ENCODE data around the gene CCDC61.
A peak's percentile ranks its signal among the peaks of the same experiment; 100 is the strongest.

The CCDC61 gene

DNA sequence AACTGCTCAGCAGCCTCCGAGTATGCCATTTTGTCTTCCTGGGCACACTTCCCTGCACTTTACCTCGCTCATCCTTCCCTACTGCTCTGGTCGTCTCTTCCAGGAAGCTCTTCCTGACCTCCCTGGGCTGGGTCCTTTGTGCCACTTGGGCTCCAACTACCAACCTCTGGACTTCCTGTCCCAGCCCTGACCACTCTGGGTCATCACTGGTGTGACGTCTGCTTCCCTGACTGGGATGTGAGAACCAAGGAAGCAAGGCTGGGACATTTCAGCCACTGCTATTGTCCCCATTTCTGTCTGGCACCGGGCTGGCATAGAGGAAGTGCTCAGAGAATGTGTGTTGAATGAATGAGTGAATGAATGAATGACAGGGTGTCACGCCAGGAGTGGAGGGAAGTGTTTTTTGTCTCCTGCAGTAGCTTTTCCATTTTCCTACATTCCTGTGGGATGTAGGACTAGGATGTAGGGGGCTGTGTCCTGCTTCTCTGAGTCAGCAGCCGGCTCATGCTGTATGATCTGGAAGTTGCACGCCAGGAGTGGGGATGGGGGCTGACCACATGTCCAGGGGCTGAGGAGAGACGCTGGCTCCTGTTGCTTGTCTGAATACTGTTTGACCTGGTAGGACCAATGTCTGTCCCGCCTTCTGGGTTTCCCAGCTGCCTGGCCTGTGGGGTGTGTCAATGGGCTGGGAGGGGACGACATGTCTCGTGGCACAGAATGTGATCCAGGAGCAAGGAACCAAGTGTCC, 36.3 kb upstream of the CCDC61 start:
- Histone ChIP-seq H3K4me1 (peaks cover 96% of the 10 kb centered on the region), H3K9ac (no peak overlapping the region), H3K4me3 (no peak overlapping the region), H4K20me1 (no peaks in the 10 kb centered on the region), H3K9me3 (peaks cover 8% of the 10 kb centered on the region; the same call in 1 of the 2 replicates), H3K36me3 (peaks cover 10% of the 10 kb centered on the region; the same call in 1 of the 2 replicates), H3K4me2 (peak overlapping the region; percentile 22), H3K27me3 (no peaks in the 10 kb centered on the region), H3K27ac (no peak overlapping the region; the same call in 1 of the 2 replicates)
- TF ChIP-seq Cebpa-rat (IDR thresholded peaks at IDR 0.05): no peak

- no peak overlapping the region for H3K9ac ChIP-seq
- H3K27me3 ChIP-seq: no peaks in the 10 kb centered on the region
- no peaks in the 10 kb centered on the region for H4K20me1 ChIP-seq
- H3K4me2 ChIP-seq: peak overlapping the region; percentile 68
- no peak overlapping the region for H3K4me3 ChIP-seq
- H3K4me1 ChIP-seq: peaks cover 96% of the 10 kb centered on the region
- no peak for TF ChIP-seq Cebpa-rat (IDR thresholded peaks at IDR 0.05)
- peaks cover 8% of the 10 kb centered on the region; the same call in 1 of the 2 replicates for H3K9me3 ChIP-seq
- H3K36me3 ChIP-seq: peaks cover 8% of the 10 kb centered on the region; the same call in 1 of the 2 replicates
- H3K27ac ChIP-seq: no peak overlapping the region
Observed at GRCh38 chr19:45959517-45960025, 35.7 kb upstream of the CCDC61 start.

DNA sequence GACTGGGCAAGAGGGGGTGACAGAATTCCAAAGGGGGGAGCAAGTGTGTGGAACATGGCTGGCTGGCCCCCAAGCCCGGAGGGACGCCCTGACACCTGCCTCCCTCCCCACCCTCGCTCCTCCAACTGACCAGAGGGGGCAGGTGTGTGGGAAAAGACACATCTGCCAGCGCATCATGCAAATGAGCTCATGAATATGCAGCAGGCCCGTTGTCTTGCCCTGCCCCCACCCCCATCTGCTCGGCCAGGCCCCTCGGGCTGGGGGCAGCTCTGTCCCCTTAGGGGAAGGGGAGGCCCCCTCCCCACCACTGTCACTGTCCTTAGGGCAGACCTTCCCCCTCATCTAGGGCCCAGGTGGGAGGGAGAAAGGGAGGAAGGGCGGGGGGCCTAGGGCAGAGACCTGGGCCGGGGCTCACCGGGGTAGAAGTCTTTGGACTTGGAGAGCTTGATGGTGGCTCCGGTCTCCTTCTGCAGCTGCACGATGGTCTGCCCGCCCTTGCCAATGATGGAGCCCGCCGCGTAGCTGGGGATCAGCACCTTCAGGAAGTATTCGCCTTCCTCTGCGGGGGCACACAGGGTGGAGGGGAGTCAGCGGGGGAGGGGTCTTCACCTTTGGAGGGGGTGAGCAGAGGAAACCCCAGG, 34.6 kb upstream of the CCDC61 start:
- no peak overlapping the region for H3K27ac ChIP-seq
- TF ChIP-seq Cebpa-rat (IDR thresholded peaks at IDR 0.05): no peak
- H3K27me3 ChIP-seq: no peaks in the 10 kb centered on the region
- H3K4me3 ChIP-seq: no peak overlapping the region
- peaks cover 8% of the 10 kb centered on the region; the same call in 1 of the 2 replicates for H3K9me3 ChIP-seq
- peaks cover 8% of the 10 kb centered on the region; the same call in 1 of the 2 replicates for H3K36me3 ChIP-seq
- peaks cover 90% of the 10 kb centered on the region for H3K4me1 ChIP-seq
- no peak overlapping the region for H3K9ac ChIP-seq
- peak overlapping the region; percentile 68 for H3K4me2 ChIP-seq
- H4K20me1 ChIP-seq: no peaks in the 10 kb centered on the region

DNA sequence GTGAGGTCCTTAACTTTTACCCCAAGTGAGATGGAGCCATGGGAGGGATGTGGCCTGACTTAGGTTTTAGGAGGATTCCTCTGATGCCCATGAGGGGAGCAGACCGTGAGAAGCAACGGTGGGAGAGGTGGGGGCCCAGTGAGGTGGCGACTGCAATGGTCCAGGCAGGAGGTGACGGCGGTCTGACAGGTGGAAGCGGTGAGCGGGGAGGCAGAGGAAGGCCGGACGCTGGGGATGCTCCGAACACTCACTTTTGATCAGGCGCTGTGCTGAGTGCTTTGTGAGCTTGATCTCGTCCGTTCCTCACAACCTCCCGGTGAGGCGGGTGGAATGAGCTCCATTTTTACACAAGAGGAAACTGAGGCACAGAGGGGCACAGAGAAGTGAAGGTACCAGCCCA, 33.2 kb upstream of the CCDC61 start:
- Histone ChIP-seq H3K36me3 (peaks cover 8% of the 10 kb centered on the region; the same call in 1 of the 2 replicates), H3K4me2 (peak overlapping the region; percentile 62), H3K9ac (no peak overlapping the region), H4K20me1 (no peaks in the 10 kb centered on the region), H3K4me1 (peaks cover 78% of the 10 kb centered on the region), H3K27me3 (no peaks in the 10 kb centered on the region), H3K27ac (no peak overlapping the region), H3K4me3 (no peak overlapping the region), H3K9me3 (peaks cover 8% of the 10 kb centered on the region; the same call in 1 of the 2 replicates)
- TF ChIP-seq Cebpa-rat (IDR thresholded peaks at IDR 0.05): no peak

DNA sequence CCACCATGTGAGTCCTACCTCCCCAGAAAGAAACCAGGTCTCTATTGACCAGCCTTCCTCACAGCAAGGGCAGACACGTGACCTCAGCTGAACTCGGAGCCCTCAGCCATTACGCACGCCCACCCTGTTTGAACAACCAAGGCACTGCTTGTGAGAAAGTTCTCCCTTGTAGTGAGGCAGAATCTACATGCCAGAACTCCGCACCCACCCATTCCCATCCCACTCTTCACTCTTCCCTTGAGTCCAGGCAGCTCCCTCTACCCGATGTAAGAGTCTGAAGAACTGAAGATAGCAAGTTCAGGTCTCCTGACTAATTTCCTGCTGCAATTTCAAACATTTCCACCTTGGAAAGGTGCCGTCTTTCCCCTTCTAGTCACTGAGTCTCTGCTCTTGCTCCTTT, 28.0 kb upstream of the CCDC61 start:
- no peaks in the 10 kb centered on the region for H4K20me1 ChIP-seq
- H3K4me2 ChIP-seq: no peak overlapping the region
- peaks cover 8% of the 10 kb centered on the region; the same call in 1 of the 2 replicates for H3K9me3 ChIP-seq
- H3K36me3 ChIP-seq: no peaks in the 10 kb centered on the region
- no peak overlapping the region for H3K4me3 ChIP-seq
- no peak for TF ChIP-seq Cebpa-rat (IDR thresholded peaks at IDR 0.05)
- H3K27ac ChIP-seq: no peak overlapping the region
- H3K4me1 ChIP-seq: peaks cover 53% of the 10 kb centered on the region
- H3K9ac ChIP-seq: no peak overlapping the region
- H3K27me3 ChIP-seq: no peaks in the 10 kb centered on the region

- H4K20me1 ChIP-seq: no peaks in the 10 kb centered on the region
- H3K36me3 ChIP-seq: no peaks in the 10 kb centered on the region
- no peak overlapping the region for H3K27ac ChIP-seq
- H3K9ac ChIP-seq: no peak overlapping the region
- no peak for TF ChIP-seq Cebpa-rat (IDR thresholded peaks at IDR 0.05)
- no peak overlapping the region for H3K4me3 ChIP-seq
- H3K4me2 ChIP-seq: no peak overlapping the region
- H3K9me3 ChIP-seq: no peaks in the 10 kb centered on the region
- peaks cover 46% of the 10 kb centered on the region for H3K4me1 ChIP-seq
- no peaks in the 10 kb centered on the region; the same call in 1 of the 2 replicates for H3K27me3 ChIP-seq
Observed at GRCh38 chr19:45968626-45969025, 26.6 kb upstream of the CCDC61 start.

DNA sequence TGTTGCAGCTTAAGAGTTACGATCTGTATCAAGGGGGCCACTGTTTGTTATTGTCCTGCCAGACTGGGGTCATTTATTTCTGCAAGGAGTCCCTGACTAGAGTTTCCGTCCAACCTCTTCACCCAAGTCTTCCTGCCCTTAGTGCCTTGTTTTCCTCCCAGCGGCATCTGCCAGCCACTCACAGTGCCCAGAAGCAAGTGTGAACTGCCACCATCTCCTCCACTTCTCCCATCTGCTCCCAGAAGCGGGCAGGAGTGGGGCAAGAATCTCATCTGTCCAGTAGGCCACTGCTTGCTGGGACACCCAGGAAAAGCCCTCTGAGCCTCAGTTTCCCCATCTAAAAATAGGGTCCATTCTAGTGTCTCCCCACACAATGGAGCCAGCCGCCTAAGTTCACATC, 25.6 kb upstream of the CCDC61 start:
- Histone ChIP-seq H3K9ac (no peak overlapping the region), H3K4me3 (no peak overlapping the region), H4K20me1 (no peaks in the 10 kb centered on the region), H3K27ac (no peak overlapping the region), H3K9me3 (no peaks in the 10 kb centered on the region), H3K36me3 (no peaks in the 10 kb centered on the region), H3K4me2 (no peak overlapping the region), H3K4me1 (peaks cover 46% of the 10 kb centered on the region), H3K27me3 (no peaks in the 10 kb centered on the region; the same call in 1 of the 2 replicates)
- TF ChIP-seq Cebpa-rat (IDR thresholded peaks at IDR 0.05): no peak

DNA sequence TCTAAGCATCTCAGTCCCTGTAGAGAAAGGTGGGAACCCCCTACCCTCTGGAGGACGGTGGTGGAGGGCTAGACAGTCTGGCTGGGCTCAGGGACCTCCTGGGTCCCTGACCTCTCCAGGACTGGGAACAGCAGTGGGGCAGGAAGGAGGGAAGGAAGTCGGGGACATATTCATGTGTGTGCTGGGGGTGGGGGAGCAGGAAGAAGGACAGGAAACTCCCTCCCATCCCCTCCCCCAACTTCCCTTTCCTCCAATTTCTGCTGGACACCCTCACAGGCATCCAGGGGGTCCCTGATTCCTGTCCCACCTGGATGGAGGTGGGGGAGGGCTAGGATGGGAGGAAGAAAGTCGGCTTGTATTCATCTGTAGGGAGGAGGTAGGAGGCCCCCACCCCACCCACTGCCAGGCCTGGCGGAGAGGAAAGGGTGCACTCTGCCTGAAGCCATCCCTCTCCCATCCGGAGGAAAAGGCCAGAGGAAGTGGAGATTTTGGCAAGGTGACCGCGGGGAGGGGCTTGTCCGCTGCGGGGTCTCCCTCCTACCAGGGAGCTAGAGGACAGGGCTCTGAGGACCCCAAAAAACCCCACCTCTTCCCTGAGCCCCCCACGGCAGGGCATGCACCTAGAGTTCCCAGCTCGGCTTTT, 23.9 kb upstream of the CCDC61 start:
- H3K9ac ChIP-seq: no peak overlapping the region

DNA sequence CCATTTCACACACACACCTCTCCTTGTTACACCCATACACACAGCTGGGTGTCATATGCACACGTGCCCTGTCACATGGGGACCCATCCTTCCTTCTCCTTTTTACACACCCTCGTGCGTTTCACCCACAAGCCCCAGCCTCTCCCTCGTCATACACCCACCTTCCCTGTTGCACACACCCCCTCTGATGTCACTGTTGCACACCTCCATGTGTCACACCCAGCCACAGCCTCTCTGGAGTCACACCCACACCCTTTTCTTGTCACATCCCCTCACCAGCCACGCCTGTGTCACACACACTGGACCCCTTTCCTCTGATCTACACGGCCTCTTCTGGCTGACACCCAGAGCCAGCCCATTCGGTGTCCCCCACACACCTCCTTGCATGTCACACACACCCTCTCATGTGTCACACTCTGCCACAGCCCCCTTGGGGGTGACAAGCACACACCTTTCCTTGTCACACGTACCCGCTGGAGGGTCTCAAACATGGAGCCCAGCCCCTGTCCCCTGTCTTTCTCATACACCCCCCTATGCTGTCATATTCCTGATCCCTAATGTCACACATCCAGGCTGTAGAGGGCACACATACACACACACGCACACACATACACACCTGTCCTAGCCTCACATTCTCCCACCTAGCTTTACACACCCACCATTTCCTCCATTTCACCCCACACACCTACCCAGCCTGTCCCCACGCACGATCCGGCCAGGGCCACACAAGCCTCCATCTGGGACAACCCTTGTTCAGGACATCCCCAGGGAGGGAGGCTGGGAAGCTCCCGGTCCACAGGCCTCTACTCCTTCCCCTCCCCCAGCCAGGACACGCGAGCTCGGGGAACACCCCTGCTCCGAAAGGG, 23.0 kb upstream of the CCDC61 start:
- peak overlapping the region; percentile 63; the same call in 1 of the 2 replicates for H3K4me3 ChIP-seq
- H3K4me2 ChIP-seq: peak overlapping the region; percentile 85
- H3K27ac ChIP-seq: no peak overlapping the region
- no peaks in the 10 kb centered on the region; the same call in 1 of the 2 replicates for H3K27me3 ChIP-seq
- H3K4me1 ChIP-seq: peaks cover 68% of the 10 kb centered on the region
- TF ChIP-seq Cebpa-rat (IDR thresholded peaks at IDR 0.05): no peak
- no peaks in the 10 kb centered on the region for H3K36me3 ChIP-seq
- no peaks in the 10 kb centered on the region for H4K20me1 ChIP-seq
- H3K9me3 ChIP-seq: no peaks in the 10 kb centered on the region
- no peak overlapping the region for H3K9ac ChIP-seq

More for the DNA sequence above, 23.9 kb upstream of the CCDC61 start:
- Histone ChIP-seq H3K4me3 (peak overlapping the region; percentile 34; the same call in 1 of the 2 replicates), H3K27ac (peak overlapping the region; percentile 45; the same call in 1 of the 2 replicates), H4K20me1 (no peaks in the 10 kb centered on the region), H3K27me3 (no peaks in the 10 kb centered on the region; the same call in 1 of the 2 replicates), H3K36me3 (no peaks in the 10 kb centered on the region), H3K9me3 (no peaks in the 10 kb centered on the region), H3K4me1 (peaks cover 59% of the 10 kb centered on the region), H3K4me2 (peak overlapping the region; percentile 85)
- no peak for TF ChIP-seq Cebpa-rat (IDR thresholded peaks at IDR 0.05)
